H1 (cell line): Measurements from ENCODE around the gene DNAH12.

Experiments used
- E2F6 ChIP-seq: IDR thresholded peaks from 2 replicates; pipeline ENCODE4 v1.6.1; 2012; ENCODE audit warnings: inconsistent platforms
- KDM1A ChIP-seq: fragments of 200-600, 300-600 bp; sonication (generic); IDR thresholded peaks from 2 replicates; pipeline ENCODE4 v1.7.1; 2016; ENCODE audit warnings: mild to moderate bottlenecking, low read length, borderline replicate concordance
- POLR2AphosphoS5 ChIP-seq: IDR thresholded peaks from 2 replicates; pipeline ENCODE4 v1.6.1; 2011; ENCODE audit warnings: low read depth, low read length
- RXRA ChIP-seq: IDR thresholded peaks from 2 replicates; pipeline ENCODE4 v1.6.1; 2011; ENCODE audit warnings: low read depth, mild to moderate bottlenecking, low read length, moderate library complexity; ENCODE audit not compliant: insufficient read depth

GRCh38 chr3:57397175-57398026, 146.7 kb downstream of the DNAH12 start:
- TF ChIP-seq KDM1A (no peak), POLR2AphosphoS5 (no peak), RXRA (no peak), E2F6 (no peak)
